ENCODE measurements around the gene KLK10. TPM values are rescaled to one million over a fixed set of nuclear protein-coding genes. Genes with fewer than 3 reads are reported as not detected.

The KLK10 gene
- total and polyA plus RNA-seq, 4 donors = 0.08 TPM; not detected in 3

GRCh38 chr19:51055866-51056265 is 36.4 kb upstream of the KLK10 start:
- ATAC-seq (ENCODE audit: low FRiP score) = no peak
- no peaks in the 10 kb centered on the region for H3K27me3 ChIP-seq (ENCODE audit: control insufficient read depth in 1 of 2, insufficient read depth in 2 of 2, low read length in 1 of 2)
- intact Hi-C loops (cut with DNase I) = no loop called here

GRCh38 chr19:51047031-51047335 is 27.5 kb upstream of the KLK10 start:
- Histone ChIP-seq H3K27me3 (ENCODE audit: control insufficient read depth in 1 of 2, insufficient read depth in 2 of 2, low read length in 1 of 2) (no peaks in the 10 kb centered on the region), H3K36me3 (ENCODE audit: control insufficient read depth in 1 of 2, insufficient read depth in 2 of 2, low read length in 1 of 2) (no peaks in the 10 kb centered on the region), H3K27ac (ENCODE audit: low read depth in 1 of 2, low read length in 2 of 2) (no peak overlapping the region), H3K4me3 (ENCODE audit: low read length in 2 of 2) (no peak overlapping the region), H3K4me1 (ENCODE audit: control insufficient read depth in 1 of 2, insufficient read depth in 2 of 2, low read length in 2 of 2) (no peaks in the 10 kb centered on the region), H3K9me3 (ENCODE audit: control insufficient read depth, low read length) (no peaks in the 10 kb centered on the region)
- DNase-seq = no peak
- 2 to 3% methylated on average over 4 of the region's 4 CpGs for WGBS, 2 donors
- no peak for ATAC-seq (ENCODE audit: low FRiP score)
- intact Hi-C loops (cut with DNase I) = no loop called here

More at GRCh38 chr19:51055866-51056265, 36.4 kb upstream of the KLK10 start:
- no peaks in the 10 kb centered on the region for H3K4me1 ChIP-seq (ENCODE audit: control insufficient read depth in 1 of 2, insufficient read depth in 2 of 2, low read length in 2 of 2)
- no peaks in the 10 kb centered on the region for H3K36me3 ChIP-seq (ENCODE audit: control insufficient read depth in 1 of 2, insufficient read depth in 2 of 2, low read length in 1 of 2)
- H3K27ac ChIP-seq (ENCODE audit: low read depth in 1 of 2, low read length in 2 of 2) = no peak overlapping the region
- no peak for DNase-seq
- H3K4me3 ChIP-seq (ENCODE audit: low read length in 2 of 2) = no peak overlapping the region
- H3K9me3 ChIP-seq (ENCODE audit: control insufficient read depth, low read length) = no peaks in the 10 kb centered on the region

- 77 to 80% methylated on average over 11 of the region's 11 CpGs for WGBS, 2 donors
- H3K27me3 ChIP-seq (ENCODE audit: control insufficient read depth in 1 of 2, insufficient read depth in 2 of 2, low read length in 1 of 2) = no peaks in the 10 kb centered on the region
- intact Hi-C loops (cut with DNase I) = no loop called here
- no peak for DNase-seq
- no peak for ATAC-seq (ENCODE audit: low FRiP score)
- no peaks in the 10 kb centered on the region for H3K36me3 ChIP-seq (ENCODE audit: control insufficient read depth in 1 of 2, insufficient read depth in 2 of 2, low read length in 1 of 2)
- H3K4me1 ChIP-seq (ENCODE audit: control insufficient read depth in 1 of 2, insufficient read depth in 2 of 2, low read length in 2 of 2) = no peaks in the 10 kb centered on the region
- no peak overlapping the region for H3K4me3 ChIP-seq (ENCODE audit: low read length in 2 of 2)
- H3K27ac ChIP-seq (ENCODE audit: low read depth in 1 of 2, low read length in 2 of 2) = no peak overlapping the region
- no peaks in the 10 kb centered on the region for H3K9me3 ChIP-seq (ENCODE audit: control insufficient read depth, low read length)
Observed at GRCh38 chr19:51044327-51044726, 24.8 kb upstream of the KLK10 start.

GRCh38 chr19:51043497-51043896 is 24.0 kb upstream of the KLK10 start:
- Histone ChIP-seq H3K27ac (ENCODE audit: low read depth in 1 of 2, low read length in 2 of 2) (no peak overlapping the region), H3K27me3 (ENCODE audit: control insufficient read depth in 1 of 2, insufficient read depth in 2 of 2, low read length in 1 of 2) (no peaks in the 10 kb centered on the region), H3K9me3 (ENCODE audit: control insufficient read depth, low read length) (no peaks in the 10 kb centered on the region), H3K4me3 (ENCODE audit: low read length in 2 of 2) (no peak overlapping the region), H3K4me1 (ENCODE audit: control insufficient read depth in 1 of 2, insufficient read depth in 2 of 2, low read length in 2 of 2) (no peaks in the 10 kb centered on the region), H3K36me3 (ENCODE audit: control insufficient read depth in 1 of 2, insufficient read depth in 2 of 2, low read length in 1 of 2) (no peaks in the 10 kb centered on the region)
- WGBS, 2 donors = 76 to 78% methylated on average over 9 of the region's 9 CpGs
- intact Hi-C loops (cut with DNase I) = no loop called here
- no peak for ATAC-seq (ENCODE audit: low FRiP score)
- no peak for DNase-seq

- Histone ChIP-seq H3K4me3 (ENCODE audit: low read length in 2 of 2) (no peak overlapping the region), H3K4me1 (ENCODE audit: control insufficient read depth in 1 of 2, insufficient read depth in 2 of 2, low read length in 2 of 2) (no peaks in the 10 kb centered on the region), H3K27me3 (ENCODE audit: control insufficient read depth in 1 of 2, insufficient read depth in 2 of 2, low read length in 1 of 2) (no peaks in the 10 kb centered on the region), H3K36me3 (ENCODE audit: control insufficient read depth in 1 of 2, insufficient read depth in 2 of 2, low read length in 1 of 2) (no peaks in the 10 kb centered on the region), H3K9me3 (ENCODE audit: control insufficient read depth, low read length) (no peaks in the 10 kb centered on the region), H3K27ac (ENCODE audit: low read depth in 1 of 2, low read length in 2 of 2) (no peak overlapping the region)
- intact Hi-C loops (cut with DNase I) = no loop called here
- ATAC-seq (ENCODE audit: low FRiP score) (no peak), DNase-seq (no peak)
- WGBS, 2 donors = 90 to 93% methylated on average over 6 of the region's 6 CpGs
Observed at GRCh38 chr19:51040151-51040550, 20.6 kb upstream of the KLK10 start.

GRCh38 chr19:51036519-51036918 is 17.0 kb upstream of the KLK10 start:
- intact Hi-C loops (cut with DNase I) = no loop called here
- WGBS, 2 donors = 42 to 52% methylated on average over 9 of the region's 9 CpGs
- no peak for DNase-seq

GRCh38 chr19:51034704-51035103 is 15.2 kb upstream of the KLK10 start, which contains the start of gene KLK12:
Gene KLK12 (minus strand): TSS chr19:51035002. CDS start chr19:51034621, 381 bp downstream.
- ATAC-seq (ENCODE audit: low FRiP score) (no peak), DNase-seq (peak in 1 of 2 donors; percentile 37)
- H3K4me1 ChIP-seq (ENCODE audit: control insufficient read depth in 1 of 2, insufficient read depth in 2 of 2, low read length in 2 of 2) = no peaks in the 10 kb centered on the region
- WGBS, 2 donors = 52 to 56% methylated on average over 11 of the region's 11 CpGs
- H3K9me3 ChIP-seq (ENCODE audit: control insufficient read depth, low read length) = no peaks in the 10 kb centered on the region
- no peaks in the 10 kb centered on the region for H3K27me3 ChIP-seq (ENCODE audit: control insufficient read depth in 1 of 2, insufficient read depth in 2 of 2, low read length in 1 of 2)
- no peak within 1 kb of the TSS for H3K4me3 ChIP-seq (ENCODE audit: low read length in 2 of 2)
- intact Hi-C loops (cut with DNase I) = no loop called here
- no peaks in the 10 kb centered on the region for H3K36me3 ChIP-seq (ENCODE audit: control insufficient read depth in 1 of 2, insufficient read depth in 2 of 2, low read length in 1 of 2)
- H3K27ac ChIP-seq (ENCODE audit: low read depth in 1 of 2, low read length in 2 of 2) = no peak within 1 kb of the TSS

More at GRCh38 chr19:51036519-51036918, 17.0 kb upstream of the KLK10 start:
- no peak overlapping the region for H3K27ac ChIP-seq (ENCODE audit: low read depth in 1 of 2, low read length in 2 of 2)
- ATAC-seq (ENCODE audit: low FRiP score) = no peak
- no peak overlapping the region for H3K4me3 ChIP-seq (ENCODE audit: low read length in 2 of 2)
- no peaks in the 10 kb centered on the region for H3K36me3 ChIP-seq (ENCODE audit: control insufficient read depth in 1 of 2, insufficient read depth in 2 of 2, low read length in 1 of 2)
- H3K27me3 ChIP-seq (ENCODE audit: control insufficient read depth in 1 of 2, insufficient read depth in 2 of 2, low read length in 1 of 2) = no peaks in the 10 kb centered on the region
- H3K9me3 ChIP-seq (ENCODE audit: control insufficient read depth, low read length) = no peaks in the 10 kb centered on the region
- H3K4me1 ChIP-seq (ENCODE audit: control insufficient read depth in 1 of 2, insufficient read depth in 2 of 2, low read length in 2 of 2) = no peaks in the 10 kb centered on the region

- Histone ChIP-seq H3K27me3 (ENCODE audit: control insufficient read depth in 1 of 2, insufficient read depth in 2 of 2, low read length in 1 of 2) (peaks cover 0 to 3% of the 10 kb centered on the region in 2 donors), H3K36me3 (ENCODE audit: control insufficient read depth in 1 of 2, insufficient read depth in 2 of 2, low read length in 1 of 2) (no peaks in the 10 kb centered on the region), H3K9me3 (ENCODE audit: control insufficient read depth, low read length) (no peaks in the 10 kb centered on the region), H3K4me1 (ENCODE audit: control insufficient read depth in 1 of 2, insufficient read depth in 2 of 2, low read length in 2 of 2) (no peaks in the 10 kb centered on the region), H3K27ac (ENCODE audit: low read depth in 1 of 2, low read length in 2 of 2) (no peak overlapping the region), H3K4me3 (ENCODE audit: low read length in 2 of 2) (no peak overlapping the region)
- DNase-seq (no peak), ATAC-seq (ENCODE audit: low FRiP score) (no peak)
- intact Hi-C loops (cut with DNase I) = no loop called here
- WGBS, 2 donors = 91 to 92% methylated on average over 28 of the region's 28 CpGs
Observed at GRCh38 chr19:51031880-51032225, 12.3 kb upstream of the KLK10 start.

GRCh38 chr19:51031220-51031879 is 11.8 kb upstream of the KLK10 start:
- ATAC-seq (ENCODE audit: low FRiP score) (no peak), DNase-seq (no peak)
- 84 to 85% methylated on average over 7 of the region's 7 CpGs for WGBS, 2 donors
- Histone ChIP-seq H3K4me1 (ENCODE audit: control insufficient read depth in 1 of 2, insufficient read depth in 2 of 2, low read length in 2 of 2) (no peaks in the 10 kb centered on the region), H3K4me3 (ENCODE audit: low read length in 2 of 2) (no peak overlapping the region), H3K9me3 (ENCODE audit: control insufficient read depth, low read length) (no peaks in the 10 kb centered on the region), H3K27me3 (ENCODE audit: control insufficient read depth in 1 of 2, insufficient read depth in 2 of 2, low read length in 1 of 2) (peaks cover 0 to 3% of the 10 kb centered on the region in 2 donors), H3K36me3 (ENCODE audit: control insufficient read depth in 1 of 2, insufficient read depth in 2 of 2, low read length in 1 of 2) (no peaks in the 10 kb centered on the region), H3K27ac (ENCODE audit: low read depth in 1 of 2, low read length in 2 of 2) (no peak overlapping the region)
- intact Hi-C loops (cut with DNase I) = no loop called here
